MM.1S (cell line): Measurements from ENCODE around the gene OR2AG2.

ENCODE experiments used
- DNase-seq: peaks from one replicate; pipeline ENCODE4 v3.0.0-alpha.2; 2015
- H2AFZ ChIP-seq: fragments of 300-600 bp; sonication (generic); 2 replicates; pipeline ENCODE4 v1.6.0; 2016; ENCODE audit warnings: antibody characterized with exemption, low read length
- H3F3A ChIP-seq: fragments of 300-600 bp; sonication (generic); 2 replicates; pipeline ENCODE4 v1.6.1; 2016; ENCODE audit warnings: mild to moderate bottlenecking, antibody characterized with exemption, low read length, moderate library complexity, mixed read lengths; ENCODE audit not compliant: insufficient read depth
- H3K27ac ChIP-seq: fragments of 300-600 bp; sonication (generic); 2 replicates; pipeline ENCODE4 v1.5.1; 2016; ENCODE audit warnings: mild to moderate bottlenecking, low read length
- H3K27me3 ChIP-seq: fragments of 300-600 bp; sonication (generic); replicated peaks from 2 replicates; pipeline ENCODE4 v1.6.0; 2016; ENCODE audit warnings: low read length; ENCODE audit not compliant: insufficient read depth
- H3K36me3 ChIP-seq: fragments of 300-600 bp; sonication (generic); replicated peaks from 2 replicates; pipeline ENCODE4 v1.6.1; 2016; ENCODE audit warnings: mild to moderate bottlenecking, low read length, mixed read lengths; ENCODE audit not compliant: insufficient read depth
- H3K4me1 ChIP-seq: fragments of 300-600 bp; sonication (generic); 2 replicates; pipeline ENCODE4 v1.6.1; 2016; ENCODE audit warnings: low read length, mixed read lengths
- H3K4me2 ChIP-seq: fragments of 300-600 bp; sonication (generic); 2 replicates; pipeline ENCODE4 v1.6.0; 2016; ENCODE audit warnings: low read depth, low read length
- H3K4me3 ChIP-seq: fragments of 300-600 bp; sonication (generic); 2 replicates; pipeline ENCODE4 v1.5.1; 2016; ENCODE audit warnings: low read length, mixed read lengths
- H3K79me2 ChIP-seq: fragments of 300-600 bp; sonication (generic); 2 replicates; pipeline ENCODE4 v1.6.1; 2016; ENCODE audit warnings: mixed run types, low read length, mixed read lengths
- H3K9ac ChIP-seq: fragments of 300-600 bp; sonication (generic); 2 replicates; pipeline ENCODE4 v1.6.1; 2016; ENCODE audit warnings: low read length, mixed read lengths
- H3K9me2 ChIP-seq: fragments of 300-600 bp; sonication (generic); replicated peaks from 2 replicates; pipeline ENCODE4 v1.6.1; 2016; ENCODE audit warnings: mild to moderate bottlenecking, low read length, mixed read lengths; ENCODE audit not compliant: insufficient read depth
- H3K9me3 ChIP-seq: fragments of 300-600 bp; sonication (generic); replicated peaks from 2 replicates; pipeline ENCODE4 v1.6.1; 2016; ENCODE audit warnings: mild to moderate bottlenecking, low read length, mixed read lengths; ENCODE audit not compliant: insufficient read depth
- H4K20me1 ChIP-seq: fragments of 300-600 bp; sonication (generic); 2 replicates; pipeline ENCODE4 v1.6.1; 2016; ENCODE audit warnings: mild to moderate bottlenecking, low read length, moderate library complexity, mixed read lengths; ENCODE audit not compliant: insufficient read depth
- CTCF ChIP-seq: fragments of 300-600 bp; sonication (generic); IDR thresholded peaks from 2 replicates; pipeline ENCODE4 v1.5.1; 2016; ENCODE audit warnings: antibody characterized with exemption, low read length, mixed read lengths
- EZH2 ChIP-seq: fragments of 300-600 bp; sonication (generic); optimal IDR thresholded peaks from 2 replicates; pipeline ENCODE3; 2017; ENCODE audit warnings: low read depth, mild to moderate bottlenecking, antibody characterized with exemption, low read length, mixed read lengths
- EZH2phosphoT487 ChIP-seq: fragments of 300-600 bp; sonication (generic); IDR thresholded peaks from 2 replicates; pipeline ENCODE4 v1.6.1; 2018; ENCODE audit warnings: antibody characterized with exemption, low read length

The OR2AG2 gene

GRCh38 chr11:6736495-6737121, 35.2 kb downstream of the OR2AG2 start:
- H3K4me1 ChIP-seq = no peaks in the 10 kb centered on the region
- H3K4me2 ChIP-seq = no peak overlapping the region
- H3K9me2 ChIP-seq = no peaks in the 10 kb centered on the region
- H4K20me1 ChIP-seq = no peaks in the 10 kb centered on the region
- no peaks in the 10 kb centered on the region for H3K9me3 ChIP-seq
- DNase-seq = no peak
- H3K79me2 ChIP-seq = peaks cover 28% of the 10 kb centered on the region
- H3K9ac ChIP-seq = no peak overlapping the region
- H3K27ac ChIP-seq = no peak overlapping the region
- no peaks in the 10 kb centered on the region for H3F3A ChIP-seq
- no peaks in the 10 kb centered on the region for H3K36me3 ChIP-seq
- H3K27me3 ChIP-seq = no peaks in the 10 kb centered on the region
- TF ChIP-seq CTCF (no peak), EZH2phosphoT487 (no peak), EZH2 (no peak)
- H2AFZ ChIP-seq = no peak overlapping the region
- no peak overlapping the region for H3K4me3 ChIP-seq

GRCh38 chr11:6735306-6735705, 36.5 kb downstream of the OR2AG2 start:
- Histone ChIP-seq H3F3A (no peaks in the 10 kb centered on the region), H3K79me2 (peaks cover 23% of the 10 kb centered on the region), H3K27ac (no peak overlapping the region), H3K9ac (no peak overlapping the region), H2AFZ (no peak overlapping the region), H3K4me2 (no peak overlapping the region), H3K9me2 (no peaks in the 10 kb centered on the region), H3K36me3 (no peaks in the 10 kb centered on the region), H3K27me3 (no peaks in the 10 kb centered on the region), H4K20me1 (no peaks in the 10 kb centered on the region), H3K9me3 (no peaks in the 10 kb centered on the region), H3K4me1 (no peaks in the 10 kb centered on the region), H3K4me3 (no peak overlapping the region)
- no peak for TF ChIP-seq EZH2phosphoT487
- no peak for TF ChIP-seq EZH2
- no peak for DNase-seq

DNA sequence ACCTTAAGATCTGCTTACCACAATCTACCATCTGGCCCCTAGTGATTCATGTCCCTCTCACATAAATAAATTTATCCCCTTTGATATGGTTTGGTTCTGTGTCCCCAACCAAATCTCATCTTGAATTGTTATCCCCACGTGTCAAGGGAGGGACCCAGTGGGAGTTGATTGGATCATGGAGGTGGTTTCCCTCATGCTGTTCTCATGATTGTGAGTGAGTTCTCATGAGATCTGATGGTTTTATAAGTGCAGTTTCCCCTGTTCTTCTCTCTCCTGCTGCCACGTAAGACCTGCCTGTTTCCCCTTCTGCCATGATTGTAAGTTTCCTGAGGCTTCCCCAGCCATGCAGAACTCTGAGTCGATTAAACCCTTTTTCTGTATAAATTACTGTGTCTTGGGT, 37.2 kb downstream of the OR2AG2 start:
- H4K20me1 ChIP-seq = no peaks in the 10 kb centered on the region
- H2AFZ ChIP-seq = no peak overlapping the region
- peaks cover 18% of the 10 kb centered on the region for H3K79me2 ChIP-seq
- no peaks in the 10 kb centered on the region for H3K9me2 ChIP-seq
- H3K9me3 ChIP-seq = no peaks in the 10 kb centered on the region
- DNase-seq = no peak
- no peaks in the 10 kb centered on the region for H3K27me3 ChIP-seq
- H3K9ac ChIP-seq = no peak overlapping the region
- H3K4me1 ChIP-seq = no peaks in the 10 kb centered on the region
- no peak overlapping the region for H3K27ac ChIP-seq
- H3K36me3 ChIP-seq = no peaks in the 10 kb centered on the region
- no peak overlapping the region for H3K4me2 ChIP-seq
- TF ChIP-seq EZH2 = no peak
- no peak for TF ChIP-seq EZH2phosphoT487
- TF ChIP-seq CTCF = no peak
- H3K4me3 ChIP-seq = no peak overlapping the region
- no peaks in the 10 kb centered on the region for H3F3A ChIP-seq

- no peak overlapping the region for H3K4me2 ChIP-seq
- no peaks in the 10 kb centered on the region for H4K20me1 ChIP-seq
- H3K79me2 ChIP-seq = peaks cover 18% of the 10 kb centered on the region
- no peaks in the 10 kb centered on the region for H3K4me1 ChIP-seq
- no peak overlapping the region for H3K4me3 ChIP-seq
- no peak for DNase-seq
- TF ChIP-seq EZH2phosphoT487 (no peak), CTCF (no peak), EZH2 (no peak)
- H3K27me3 ChIP-seq = no peaks in the 10 kb centered on the region
- no peak overlapping the region for H2AFZ ChIP-seq
- no peaks in the 10 kb centered on the region for H3K9me2 ChIP-seq
- no peaks in the 10 kb centered on the region for H3F3A ChIP-seq
- no peak overlapping the region for H3K27ac ChIP-seq
- H3K36me3 ChIP-seq = no peaks in the 10 kb centered on the region
- H3K9me3 ChIP-seq = no peaks in the 10 kb centered on the region
- no peak overlapping the region for H3K9ac ChIP-seq
Observed at GRCh38 chr11:6733326-6734275, 38.2 kb downstream of the OR2AG2 start.
